GM20431 (cell line): ENCODE measurements around the gene HADHA.

ENCODE experiments used
- in situ Hi-C: fragments of 300-500 bp; cut with MseI, MboI; formaldehyde crosslinking; loops from one replicate; pipeline ENCODE4 v1.15.0; 2020; ENCODE audit warnings: low sequenced_read_pairs; ENCODE audit not compliant: unreplicated experiment

The HADHA gene

GRCh38 chr2:26161926-26162325, 82.5 kb downstream of the HADHA start:
- in situ Hi-C loops, result no loop called here

- in situ Hi-C loops, result no loop called here
Observed at GRCh38 chr2:26157580-26157979, 86.9 kb downstream of the HADHA start.

- in situ Hi-C loops, result no loop called here
Observed at GRCh38 chr2:26150243-26150642, 94.2 kb downstream of the HADHA start.

GRCh38 chr2:26148501-26148900, 95.9 kb downstream of the HADHA start:
- in situ Hi-C loops, result loop anchor here (10.0 kb wide), 1 partner anchor 154 kb away; no protein-coding TSS in a partner anchor

- in situ Hi-C loops, result loop anchor here (10.0 kb wide), 1 partner anchor 150 kb away; no protein-coding TSS in a partner anchor
Observed at GRCh38 chr2:26144953-26145680, 99.3 kb downstream of the HADHA start.

GRCh38 chr2:26144031-26144430, 100.4 kb downstream of the HADHA start:
- in situ Hi-C loops, result loop anchor here (10.0 kb wide), 1 partner anchor 149 kb away; no protein-coding TSS in a partner anchor

GRCh38 chr2:26141145-26141769, 103.2 kb downstream of the HADHA start:
- in situ Hi-C loops, result loop anchor here (10.0 kb wide), 1 partner anchor 146 kb away; no protein-coding TSS in a partner anchor
